Parathyroid adenoma (tissue), 2 donors: ENCODE measurements around the gene CPO.

Experiments used
- H2AFZ ChIP-seq: fragments of 300-600 bp; sonication (generic); one replicate; pipeline ENCODE4 v1.7.0; 2017; ENCODE audit warnings: antibody characterized with exemption, mild to moderate bottlenecking
- H3K27ac ChIP-seq: fragments of 300-600 bp; sonication (generic); one replicate; pipeline ENCODE4 v1.7.0; 2017
- H3K27me3 ChIP-seq: fragments of 300-600 bp; sonication (generic); one replicate; pipeline ENCODE4 v1.7.0; 2017; ENCODE audit warnings: low read length; ENCODE audit not compliant: control insufficient read depth, insufficient read depth
- H3K36me3 ChIP-seq: fragments of 300-600 bp; sonication (generic); one replicate; pipeline ENCODE4 v1.7.0; 2017; ENCODE audit warnings: low read length; ENCODE audit not compliant: control insufficient read depth, insufficient read depth
- H3K4me1 ChIP-seq: fragments of 300-600 bp; sonication (generic); one replicate; pipeline ENCODE4 v1.7.0; 2017; ENCODE audit warnings: control low read depth
- H3K4me2 ChIP-seq: fragments of 300-600 bp; sonication (generic); one replicate; pipeline ENCODE4 v1.7.0; 2017; ENCODE audit warnings: low read length
- H3K4me3 ChIP-seq: fragments of 300-600 bp; sonication (generic); one replicate; pipeline ENCODE4 v1.7.0; 2017; ENCODE audit warnings: low read depth, low read length
- H3K79me2 ChIP-seq: fragments of 300-600 bp; sonication (generic); one replicate; pipeline ENCODE4 v1.7.0; 2017; ENCODE audit warnings: control low read depth
- H3K9ac ChIP-seq: fragments of 300-600 bp; sonication (generic); one replicate; pipeline ENCODE4 v1.7.0; 2017; ENCODE audit warnings: mild to moderate bottlenecking
- H3K9me3 ChIP-seq: fragments of 300-600 bp; sonication (generic); one replicate; pipeline ENCODE4 v1.7.0; 2017; ENCODE audit warnings: low read length; ENCODE audit not compliant: control insufficient read depth
- CTCF ChIP-seq: fragments of 300-600 bp; sonication (generic); IDR thresholded peaks from one replicate; pipeline ENCODE4 v1.7.0; 2017; ENCODE audit warnings: antibody characterized with exemption, mild to moderate bottlenecking
- donor health status: primary hyperparathyroidism.

CPO gene

GRCh38 chr2:206970589-206971360 lies 31.5 kb downstream of the CPO start:
- no peaks in the 10 kb centered on the region for H3K36me3 ChIP-seq
- H3K27me3 ChIP-seq, result no peaks in the 10 kb centered on the region
- H3K9me3 ChIP-seq, result no peaks in the 10 kb centered on the region
- no peak for TF ChIP-seq CTCF
- no peak overlapping the region for H3K27ac ChIP-seq
- no peak overlapping the region for H3K4me3 ChIP-seq
- H2AFZ ChIP-seq, result no peak overlapping the region
- no peaks in the 10 kb centered on the region for H3K4me1 ChIP-seq
- no peaks in the 10 kb centered on the region for H3K79me2 ChIP-seq
- no peak overlapping the region for H3K4me2 ChIP-seq
- no peak overlapping the region for H3K9ac ChIP-seq

- no peak overlapping the region for H3K4me3 ChIP-seq
- no peak overlapping the region for H3K4me2 ChIP-seq
- no peaks in the 10 kb centered on the region for H3K27me3 ChIP-seq
- no peaks in the 10 kb centered on the region for H3K36me3 ChIP-seq
- H3K9ac ChIP-seq, result no peak overlapping the region
- no peak overlapping the region for H2AFZ ChIP-seq
- no peak overlapping the region for H3K27ac ChIP-seq
- no peaks in the 10 kb centered on the region for H3K4me1 ChIP-seq
- no peaks in the 10 kb centered on the region for H3K9me3 ChIP-seq
- no peak for TF ChIP-seq CTCF
- no peaks in the 10 kb centered on the region for H3K79me2 ChIP-seq
These were observed 32.5 kb downstream of the CPO start for GRCh38 chr2:206971805-206972204.

- Histone ChIP-seq H3K9ac (no peak overlapping the region), H3K4me1 (no peaks in the 10 kb centered on the region), H3K79me2 (no peaks in the 10 kb centered on the region), H3K27me3 (no peaks in the 10 kb centered on the region), H2AFZ (no peak overlapping the region), H3K36me3 (no peaks in the 10 kb centered on the region), H3K4me3 (no peak overlapping the region), H3K9me3 (no peaks in the 10 kb centered on the region), H3K27ac (no peak overlapping the region), H3K4me2 (no peak overlapping the region)
- TF ChIP-seq CTCF, result no peak
These were observed 35.2 kb downstream of the CPO start for GRCh38 chr2:206974551-206974950.

GRCh38 chr2:206978746-206979145 lies 39.4 kb downstream of the CPO start:
- Histone ChIP-seq H2AFZ (no peak overlapping the region), H3K4me3 (no peak overlapping the region), H3K9ac (no peak overlapping the region), H3K4me2 (no peak overlapping the region), H3K27me3 (no peaks in the 10 kb centered on the region), H3K4me1 (peaks cover 22% of the 10 kb centered on the region), H3K9me3 (no peaks in the 10 kb centered on the region), H3K27ac (no peak overlapping the region), H3K79me2 (no peaks in the 10 kb centered on the region), H3K36me3 (no peaks in the 10 kb centered on the region)
- TF ChIP-seq CTCF, result no peak

GRCh38 chr2:206979365-206979764 lies 40.0 kb downstream of the CPO start:
- no peaks in the 10 kb centered on the region for H3K36me3 ChIP-seq
- no peaks in the 10 kb centered on the region for H3K9me3 ChIP-seq
- H3K4me1 ChIP-seq, result peaks cover 23% of the 10 kb centered on the region
- no peak overlapping the region for H3K4me3 ChIP-seq
- no peaks in the 10 kb centered on the region for H3K79me2 ChIP-seq
- no peak overlapping the region for H3K4me2 ChIP-seq
- TF ChIP-seq CTCF, result no peak
- no peaks in the 10 kb centered on the region for H3K27me3 ChIP-seq
- H2AFZ ChIP-seq, result no peak overlapping the region
- no peak overlapping the region for H3K9ac ChIP-seq
- H3K27ac ChIP-seq, result no peak overlapping the region
